Measurements from ENCODE around the gene C1S. TPM values are rescaled to one million over a fixed set of nuclear protein-coding genes. Genes with fewer than 3 reads are reported as not detected.

Gene C1S
- total RNA-seq, 1 experiment from 2014 or later, result 1.9 TPM

DNA sequence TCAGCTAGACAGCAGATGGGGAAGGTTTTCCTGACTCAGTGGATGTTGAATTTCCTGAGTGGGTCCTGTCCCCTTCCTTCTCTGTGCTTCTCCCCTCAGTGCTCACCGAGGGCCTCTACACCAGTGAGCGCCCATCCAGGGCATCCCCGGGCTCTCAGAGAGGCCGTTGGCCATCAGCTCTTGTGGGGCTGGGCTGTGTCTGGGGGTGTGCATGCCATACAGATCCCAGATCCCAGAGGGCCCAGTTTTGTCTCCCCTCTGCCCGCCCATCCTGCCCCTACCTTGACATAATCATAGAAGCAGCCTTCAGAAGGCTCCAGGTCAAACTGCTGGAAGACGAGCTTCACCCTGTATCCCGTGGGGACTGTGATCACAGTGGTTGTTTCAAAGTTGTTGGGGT, 30.7 kb downstream of the C1S start:
- no peak overlapping the region for H3K27ac ChIP-seq (ENCODE audit: low read depth, low read length, poor library complexity, severe bottlenecking)
- intact Hi-C loops (cut with micrococcal nuclease; ENCODE audit: unreplicated experiment), result loop anchor here (5.0 kb wide), 1 partner anchor 169 kb away; no protein-coding TSS in a partner anchor
- H3K36me3 ChIP-seq (ENCODE audit: insufficient read depth, low read length, poor library complexity, severe bottlenecking), result no peaks in the 10 kb centered on the region
- H3K27me3 ChIP-seq (replicated peaks; ENCODE audit: insufficient read depth, low read depth, low read length, poor library complexity), result no peaks in the 10 kb centered on the region
- no peak for TF ChIP-seq CTCF (conservative IDR thresholded peaks at IDR 0.05; ENCODE audit: low read depth, low read length)
- no peak for TF ChIP-seq EZH2 (IDR thresholded peaks at IDR 0.05; ENCODE audit: borderline replicate concordance, low read depth, low read length, poor library complexity, severe bottlenecking)
- no peaks in the 10 kb centered on the region for H3K9me3 ChIP-seq (ENCODE audit: low read depth, low read length, poor library complexity, severe bottlenecking)
- peaks cover 8% of the 10 kb centered on the region for H3K4me1 ChIP-seq (ENCODE audit: insufficient read depth, low read length, poor library complexity, severe bottlenecking)
- ChIA-PET CTCF (no interaction called here), POLR2A (ENCODE audit: low non-redundant PET) (no interaction called here)
- BruUV-seq (replicated peaks), result no TSS peak
- no peak overlapping the region for H3K4me3 ChIP-seq (ENCODE audit: low read depth, low read length, poor library complexity, severe bottlenecking)
- no peak for DNase-seq (ENCODE audit: low spot score)

GRCh38 chr12:7091660-7092228, 31.2 kb downstream of the C1S start:
- peak overlapping the region; percentile 47 for H3K4me3 ChIP-seq (ENCODE audit: low read depth, low read length, poor library complexity, severe bottlenecking)
- intact Hi-C loops (cut with micrococcal nuclease; ENCODE audit: unreplicated experiment), result loop anchor here (1.0 to 5.0 kb wide), 2 partner anchors 147 to 169 kb away; partner anchors contain the start of gene C12orf57
- ChIA-PET CTCF (no interaction called here), POLR2A (ENCODE audit: low non-redundant PET) (no interaction called here)
- no peak for TF ChIP-seq CTCF (conservative IDR thresholded peaks at IDR 0.05; ENCODE audit: low read depth, low read length)
- no peak for TF ChIP-seq EZH2 (IDR thresholded peaks at IDR 0.05; ENCODE audit: borderline replicate concordance, low read depth, low read length, poor library complexity, severe bottlenecking)
- no peaks in the 10 kb centered on the region for H3K27me3 ChIP-seq (replicated peaks; ENCODE audit: insufficient read depth, low read depth, low read length, poor library complexity)
- H3K9me3 ChIP-seq (ENCODE audit: low read depth, low read length, poor library complexity, severe bottlenecking), result no peaks in the 10 kb centered on the region
- H3K27ac ChIP-seq (ENCODE audit: low read depth, low read length, poor library complexity, severe bottlenecking), result no peak overlapping the region
- no peak for DNase-seq (ENCODE audit: low spot score)
- no TSS peak for BruUV-seq (replicated peaks)
- no peaks in the 10 kb centered on the region for H3K36me3 ChIP-seq (ENCODE audit: insufficient read depth, low read length, poor library complexity, severe bottlenecking)
- peaks cover 8% of the 10 kb centered on the region for H3K4me1 ChIP-seq (ENCODE audit: insufficient read depth, low read length, poor library complexity, severe bottlenecking)

- CTCF ChIA-PET, result no interaction called here
- peak; percentile 79 for DNase-seq (ENCODE audit: low spot score)
- BruUV-seq (replicated peaks), result no TSS peak
Observed at GRCh38 chr12:7092229-7092985, 31.9 kb downstream of the C1S start, which contains the start of gene C1R. Gene C1R (minus strand): TSS chr12:7092445. CDS start chr12:7092388, 57 bp downstream.

More at GRCh38 chr12:7092229-7092985, 31.9 kb downstream of the C1S start, which contains the start of gene C1R:
- intact Hi-C loops (cut with micrococcal nuclease; ENCODE audit: unreplicated experiment), result loop anchor here (1.0 to 5.0 kb wide), 2 partner anchors 148 to 170 kb away; partner anchors contain the start of gene C12orf57
- peak; percentile 90 for TF ChIP-seq CTCF (conservative IDR thresholded peaks at IDR 0.05; ENCODE audit: low read depth, low read length)
- no peak for TF ChIP-seq EZH2 (IDR thresholded peaks at IDR 0.05; ENCODE audit: borderline replicate concordance, low read depth, low read length, poor library complexity, severe bottlenecking)
- Histone ChIP-seq H3K27ac (ENCODE audit: low read depth, low read length, poor library complexity, severe bottlenecking) (no peak within 1 kb of the TSS), H3K4me1 (ENCODE audit: insufficient read depth, low read length, poor library complexity, severe bottlenecking) (peaks cover 8% of the 10 kb centered on the region), H3K9me3 (ENCODE audit: low read depth, low read length, poor library complexity, severe bottlenecking) (no peaks in the 10 kb centered on the region), H3K4me3 (ENCODE audit: low read depth, low read length, poor library complexity, severe bottlenecking) (peak within 1 kb of the TSS; percentile 47), H3K36me3 (ENCODE audit: insufficient read depth, low read length, poor library complexity, severe bottlenecking) (no peaks in the 10 kb centered on the region), H3K27me3 (replicated peaks; ENCODE audit: insufficient read depth, low read depth, low read length, poor library complexity) (no peaks in the 10 kb centered on the region)
- POLR2A ChIA-PET (ENCODE audit: low non-redundant PET), result interaction anchor here (0.8 kb wide), 1 partner anchor 869 kb away, joined by 3 read pairs; no protein-coding TSS in a partner anchor
